ENCODE data around the gene CFAP157.

The CFAP157 gene

DNA sequence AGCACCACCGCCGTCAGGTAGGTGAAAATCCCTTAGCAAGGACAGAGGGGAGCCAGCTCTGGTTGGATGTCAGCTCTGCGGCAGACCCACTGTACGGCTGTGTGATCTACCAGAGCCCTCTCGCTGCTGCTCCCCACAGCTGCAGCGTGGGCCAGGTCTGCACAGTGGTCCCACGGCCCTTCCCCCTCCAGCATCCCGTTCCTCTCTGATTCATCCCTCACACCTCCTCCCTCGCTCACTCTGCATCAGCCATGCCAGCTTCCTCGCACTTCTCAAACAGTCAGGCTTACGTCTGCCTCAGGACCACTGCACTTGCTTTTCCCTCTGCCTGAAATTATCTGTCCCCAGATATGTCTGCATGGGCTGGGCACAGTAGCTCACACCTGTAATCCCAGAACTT is 26.6 kb upstream of the CFAP157 start:
- Histone ChIP-seq H3K4me3 (ENCODE audit: low read length) (no peak overlapping the region), H3K27ac (ENCODE audit: low read depth, low read length) (no peak overlapping the region), H3K9ac (ENCODE audit: low read depth, low read length) (no peak overlapping the region), H3K27me3 (ENCODE audit: insufficient read depth, low read length) (no peaks in the 10 kb centered on the region), H3K36me3 (ENCODE audit: insufficient read depth, low read length) (peaks cover 64% of the 10 kb centered on the region), H3K9me3 (ENCODE audit: insufficient read depth, low read depth, low read length) (no peaks in the 10 kb centered on the region), H3K4me1 (ENCODE audit: insufficient read depth, low read length) (no peaks in the 10 kb centered on the region)
- 89% methylated on average over 11 of the region's 11 CpGs for WGBS

DNA sequence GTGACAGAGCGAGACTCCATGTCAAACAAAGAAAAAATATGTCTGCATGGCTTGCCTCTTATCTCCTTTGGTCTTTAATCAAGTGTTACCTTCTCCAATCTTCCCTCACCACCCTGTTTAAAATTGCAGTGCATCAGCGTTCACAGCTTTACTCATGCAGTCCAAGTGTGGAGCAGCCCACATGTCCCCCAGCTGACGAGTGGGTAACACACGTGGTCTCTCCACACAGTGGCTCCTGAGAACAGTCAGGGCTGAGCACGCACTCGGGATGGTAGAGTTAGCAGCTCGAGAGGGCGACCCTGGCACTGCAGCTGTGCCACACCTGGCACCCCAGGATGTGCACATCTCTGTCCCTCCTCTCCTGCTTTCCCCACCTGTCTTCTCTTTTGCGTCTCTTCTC is 25.9 kb upstream of the CFAP157 start:
- no peak overlapping the region for H3K9ac ChIP-seq (ENCODE audit: low read depth, low read length)
- no peaks in the 10 kb centered on the region for H3K27me3 ChIP-seq (ENCODE audit: insufficient read depth, low read length)
- H3K36me3 ChIP-seq (ENCODE audit: insufficient read depth, low read length): peaks cover 59% of the 10 kb centered on the region
- H3K9me3 ChIP-seq (ENCODE audit: insufficient read depth, low read depth, low read length): no peaks in the 10 kb centered on the region
- 93% methylated on average over 9 of the region's 9 CpGs for WGBS
- H3K27ac ChIP-seq (ENCODE audit: low read depth, low read length): no peak overlapping the region
- no peak overlapping the region for H3K4me3 ChIP-seq (ENCODE audit: low read length)
- H3K4me1 ChIP-seq (ENCODE audit: insufficient read depth, low read length): no peaks in the 10 kb centered on the region

DNA sequence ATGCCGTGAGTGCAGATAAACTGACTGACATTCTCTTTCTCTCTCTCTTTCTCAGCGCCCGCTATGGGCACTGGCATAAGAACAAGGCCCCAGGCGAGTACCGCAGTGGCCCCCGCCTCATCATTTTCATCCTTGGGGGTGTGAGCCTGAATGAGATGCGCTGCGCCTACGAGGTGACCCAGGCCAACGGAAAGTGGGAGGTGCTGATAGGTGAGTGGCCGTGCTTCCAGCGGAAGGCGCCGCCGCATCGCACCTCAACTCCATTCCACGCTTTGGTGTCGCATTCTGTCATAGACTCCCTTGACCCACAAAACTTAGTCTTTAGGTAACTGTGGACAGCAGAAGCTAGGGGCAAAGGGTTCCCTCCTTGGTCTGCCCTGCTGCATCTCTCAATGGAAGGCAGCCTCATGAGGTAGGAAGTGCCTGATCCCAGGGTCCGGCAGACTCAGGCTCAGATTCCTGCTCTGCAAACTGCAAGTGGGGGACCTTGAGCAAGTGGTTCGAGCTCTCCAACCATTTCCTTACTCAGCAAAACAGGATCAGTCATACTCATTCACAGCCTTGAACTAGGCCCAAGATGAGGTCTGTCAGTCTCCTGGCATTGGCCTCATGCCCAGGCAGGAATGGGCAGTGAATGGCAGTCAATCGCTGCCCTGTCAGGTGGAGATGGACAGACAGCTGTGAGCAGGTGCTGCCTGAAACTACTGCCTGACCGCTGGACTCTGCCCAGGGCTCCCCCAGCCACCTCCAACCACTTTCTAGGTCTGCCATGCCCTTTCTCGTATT is 24.2 kb upstream of the CFAP157 start:
- Histone ChIP-seq H3K36me3 (ENCODE audit: insufficient read depth, low read length) (peaks cover 50% of the 10 kb centered on the region), H3K27me3 (ENCODE audit: insufficient read depth, low read length) (no peaks in the 10 kb centered on the region), H3K9ac (ENCODE audit: low read depth, low read length) (no peak overlapping the region; the same call in 1 of the 2 replicates), H3K4me3 (ENCODE audit: low read length) (no peak overlapping the region), H3K9me3 (ENCODE audit: insufficient read depth, low read depth, low read length) (no peaks in the 10 kb centered on the region), H3K27ac (ENCODE audit: low read depth, low read length) (no peak overlapping the region), H3K4me1 (ENCODE audit: insufficient read depth, low read length) (no peaks in the 10 kb centered on the region)
- WGBS: 95% methylated on average over 23 of the region's 23 CpGs

DNA sequence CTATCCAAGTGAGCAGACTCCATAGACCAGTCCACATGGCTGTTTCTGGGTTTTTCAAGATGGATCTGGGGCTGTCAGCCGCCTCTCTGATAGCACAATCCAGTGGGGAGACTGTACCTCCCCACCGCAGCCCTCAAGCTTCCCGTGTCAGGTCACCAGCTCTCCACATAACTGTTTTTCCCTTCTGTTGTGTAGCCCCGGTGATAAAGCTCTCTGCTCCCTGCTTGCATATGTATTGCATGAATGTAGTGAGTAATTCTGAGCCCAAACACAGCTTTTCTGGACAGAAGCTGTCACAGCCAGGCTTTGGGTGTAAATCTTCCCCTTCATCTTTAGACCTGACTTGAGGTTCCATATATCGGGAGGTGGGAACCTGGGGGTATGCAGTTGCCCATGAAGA is 23.1 kb upstream of the CFAP157 start:
- Histone ChIP-seq H3K4me1 (ENCODE audit: insufficient read depth, low read length) (no peaks in the 10 kb centered on the region), H3K9ac (ENCODE audit: low read depth, low read length) (no peak overlapping the region), H3K4me3 (ENCODE audit: low read length) (no peak overlapping the region), H3K27ac (ENCODE audit: low read depth, low read length) (no peak overlapping the region), H3K36me3 (ENCODE audit: insufficient read depth, low read length) (peaks cover 46% of the 10 kb centered on the region), H3K27me3 (ENCODE audit: insufficient read depth, low read length) (no peaks in the 10 kb centered on the region), H3K9me3 (ENCODE audit: insufficient read depth, low read depth, low read length) (no peaks in the 10 kb centered on the region)
- WGBS: 92% methylated on average over 5 of the region's 5 CpGs

DNA sequence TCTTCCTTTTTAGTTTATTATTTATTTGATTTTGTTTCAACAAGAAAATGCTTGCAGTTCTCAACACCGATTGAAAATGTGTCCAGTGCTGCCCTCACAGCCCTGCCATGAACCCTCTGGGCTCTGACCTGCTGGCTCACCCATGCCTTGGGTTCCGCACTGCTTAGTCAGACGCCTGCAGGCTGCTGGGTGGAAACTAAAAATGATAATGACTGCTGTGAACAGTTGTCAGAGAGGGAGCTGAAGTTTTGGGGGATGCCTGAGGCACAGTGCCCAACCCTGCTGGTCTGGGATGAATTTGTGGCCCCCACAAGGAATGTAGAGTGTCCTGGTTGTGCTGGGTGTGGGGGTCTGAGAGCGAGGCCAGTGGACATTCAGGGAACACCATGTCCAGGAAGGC is 22.2 kb upstream of the CFAP157 start:
- 85% methylated on average over 4 of the region's 4 CpGs for whole genome bisulfite sequencing
- H3K27me3 ChIP-seq (ENCODE audit: insufficient read depth, low read length): no peaks in the 10 kb centered on the region
- no peaks in the 10 kb centered on the region for H3K4me1 ChIP-seq (ENCODE audit: insufficient read depth, low read length)
- H3K36me3 ChIP-seq (ENCODE audit: insufficient read depth, low read length): peaks cover 51% of the 10 kb centered on the region
- no peaks in the 10 kb centered on the region for H3K9me3 ChIP-seq (ENCODE audit: insufficient read depth, low read depth, low read length)
- no peak overlapping the region for H3K9ac ChIP-seq (ENCODE audit: low read depth, low read length)
- no peak overlapping the region for H3K27ac ChIP-seq (ENCODE audit: low read depth, low read length)
- no peak overlapping the region for H3K4me3 ChIP-seq (ENCODE audit: low read length)

DNA sequence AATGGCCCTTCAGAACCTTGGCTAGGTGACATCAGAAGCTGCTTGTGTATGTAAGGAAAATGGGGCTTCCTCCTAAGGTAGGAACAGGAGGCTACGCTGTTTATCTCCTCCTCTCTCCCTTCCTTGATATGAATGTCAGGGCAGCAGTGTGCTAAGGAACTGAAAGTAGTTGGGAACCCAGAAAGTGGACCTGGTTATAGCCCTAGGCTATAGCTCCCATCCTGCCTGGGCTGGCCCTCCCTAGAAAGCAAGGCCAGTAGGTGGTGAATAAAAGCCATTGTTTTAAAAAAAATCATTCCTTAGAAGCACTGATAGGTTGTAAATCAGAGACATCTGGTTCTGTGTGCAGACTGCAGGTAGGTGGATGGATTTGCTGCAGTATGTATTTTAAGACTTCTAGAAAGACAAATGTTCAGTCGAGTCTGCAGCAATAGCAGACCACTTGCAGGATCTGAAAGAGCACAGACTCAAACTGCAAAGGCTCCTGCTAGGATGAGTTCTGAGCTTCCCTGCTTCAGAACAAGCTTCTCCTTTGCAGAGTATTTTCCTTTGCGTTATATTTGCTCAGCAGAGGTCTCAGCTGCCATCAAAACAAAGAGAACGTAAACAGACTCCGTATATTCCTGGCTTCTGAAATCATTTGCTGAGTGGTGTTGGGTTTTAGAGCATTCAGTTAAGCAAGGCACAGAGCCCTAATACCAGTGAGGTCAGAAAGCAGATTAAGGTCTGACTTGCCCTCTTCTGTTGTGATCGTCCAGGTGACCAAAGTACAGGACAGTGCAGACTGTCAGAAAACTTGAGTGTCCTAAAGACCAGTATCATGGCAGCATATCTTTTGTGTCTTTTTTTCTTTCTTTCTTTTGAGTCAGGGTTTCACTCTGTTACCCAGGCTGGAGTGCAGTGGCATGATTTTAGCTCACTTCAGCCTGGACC is 20.1 kb upstream of the CFAP157 start:
- Histone ChIP-seq H3K4me3 (ENCODE audit: low read length) (no peak overlapping the region), H3K27me3 (ENCODE audit: insufficient read depth, low read length) (no peaks in the 10 kb centered on the region), H3K4me1 (ENCODE audit: insufficient read depth, low read length) (no peaks in the 10 kb centered on the region), H3K27ac (ENCODE audit: low read depth, low read length) (no peak overlapping the region), H3K36me3 (ENCODE audit: insufficient read depth, low read length) (peaks cover 39% of the 10 kb centered on the region), H3K9me3 (ENCODE audit: insufficient read depth, low read depth, low read length) (no peaks in the 10 kb centered on the region), H3K9ac (ENCODE audit: low read depth, low read length) (no peak overlapping the region)
- WGBS: 93% methylated on average over 6 of the region's 6 CpGs

DNA sequence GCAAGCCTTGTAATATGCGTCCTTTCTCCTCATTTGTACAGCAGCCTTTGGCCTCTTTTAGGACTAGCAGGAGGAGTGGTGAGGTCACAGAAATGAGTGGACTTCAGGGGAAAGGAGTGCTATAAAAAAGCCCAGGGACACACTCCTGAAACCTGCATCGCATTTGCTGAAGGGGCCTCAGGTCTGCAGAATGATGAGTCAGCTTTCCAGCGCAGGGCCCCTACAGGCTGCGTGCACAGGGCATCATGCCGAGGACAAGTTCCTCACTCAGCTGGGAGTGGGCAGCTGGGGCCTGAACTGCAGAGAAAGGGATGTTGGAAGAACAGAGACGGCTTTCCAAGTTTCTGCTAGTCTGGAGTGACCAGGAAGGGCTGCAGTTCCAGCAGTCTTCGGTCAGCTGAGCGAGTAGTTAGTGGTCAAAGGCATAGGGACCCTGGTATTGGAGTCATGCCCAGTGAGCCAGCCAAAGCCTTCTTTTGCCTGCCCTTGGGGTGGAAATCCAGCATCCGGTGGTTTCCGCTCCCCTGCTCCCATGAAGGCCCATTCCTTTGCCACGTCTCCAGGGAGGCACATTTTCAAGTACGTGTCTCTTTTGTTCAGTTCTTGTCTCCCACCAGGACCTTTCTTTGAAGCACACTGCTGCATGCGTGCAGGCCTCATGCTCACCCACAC is 17.3 kb upstream of the CFAP157 start:
- Histone ChIP-seq H3K4me1 (ENCODE audit: insufficient read depth, low read length) (no peaks in the 10 kb centered on the region), H3K27me3 (ENCODE audit: insufficient read depth, low read length) (no peaks in the 10 kb centered on the region), H3K36me3 (ENCODE audit: insufficient read depth, low read length) (peaks cover 17% of the 10 kb centered on the region), H3K9me3 (ENCODE audit: insufficient read depth, low read depth, low read length) (no peaks in the 10 kb centered on the region), H3K9ac (ENCODE audit: low read depth, low read length) (no peak overlapping the region), H3K4me3 (ENCODE audit: low read length) (no peak overlapping the region), H3K27ac (ENCODE audit: low read depth, low read length) (no peak overlapping the region)
- 92% methylated on average over 13 of the region's 13 CpGs for WGBS

DNA sequence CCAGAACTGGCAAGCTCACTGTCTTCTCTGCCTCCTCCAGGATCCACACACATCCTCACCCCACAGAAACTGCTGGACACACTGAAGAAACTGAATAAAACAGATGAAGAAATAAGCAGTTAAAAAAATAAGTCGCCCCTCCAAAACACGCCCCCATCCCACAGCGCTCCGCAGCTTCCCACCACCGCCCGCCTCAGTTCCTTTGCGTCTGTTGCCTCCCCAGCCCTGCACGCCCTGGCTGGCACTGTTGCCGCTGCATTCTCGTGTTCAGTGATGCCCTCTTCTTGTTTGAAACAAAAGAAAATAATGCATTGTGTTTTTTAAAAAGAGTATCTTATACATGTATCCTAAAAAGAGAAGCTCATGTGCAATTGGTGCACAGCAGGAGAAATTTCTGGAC is 16.1 kb upstream of the CFAP157 start:
- Histone ChIP-seq H3K36me3 (ENCODE audit: insufficient read depth, low read length) (peaks cover 17% of the 10 kb centered on the region), H3K9ac (ENCODE audit: low read depth, low read length) (no peak overlapping the region), H3K4me1 (ENCODE audit: insufficient read depth, low read length) (no peaks in the 10 kb centered on the region), H3K27ac (ENCODE audit: low read depth, low read length) (no peak overlapping the region), H3K9me3 (ENCODE audit: insufficient read depth, low read depth, low read length) (no peaks in the 10 kb centered on the region), H3K27me3 (ENCODE audit: insufficient read depth, low read length) (no peaks in the 10 kb centered on the region), H3K4me3 (ENCODE audit: low read length) (no peak overlapping the region)
- 94% methylated on average over 10 of the region's 10 CpGs for WGBS

DNA sequence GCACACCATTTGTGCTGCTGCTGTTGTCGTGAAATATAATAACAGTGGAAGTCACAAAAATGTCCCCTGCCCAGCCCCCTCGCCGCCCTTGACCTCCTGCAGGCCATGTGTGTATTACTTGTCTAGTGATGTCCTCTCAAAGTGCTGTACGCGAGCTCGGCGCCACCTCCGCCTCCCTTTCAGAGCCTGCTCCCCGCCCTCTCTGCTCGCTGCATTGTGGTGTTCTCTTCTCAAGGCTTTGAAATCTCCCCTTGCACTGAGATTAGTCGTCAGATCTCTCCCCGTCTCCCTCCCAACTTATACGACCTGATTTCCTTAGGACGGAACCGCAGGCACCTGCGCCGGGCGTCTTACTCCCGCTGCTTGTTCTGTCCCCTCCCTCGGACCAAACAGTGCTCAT is 14.7 kb upstream of the CFAP157 start:
- Histone ChIP-seq H3K9ac (ENCODE audit: low read depth, low read length) (no peak overlapping the region), H3K4me1 (ENCODE audit: insufficient read depth, low read length) (no peaks in the 10 kb centered on the region), H3K27ac (ENCODE audit: low read depth, low read length) (no peak overlapping the region), H3K27me3 (ENCODE audit: insufficient read depth, low read length) (no peaks in the 10 kb centered on the region), H3K9me3 (ENCODE audit: insufficient read depth, low read depth, low read length) (no peaks in the 10 kb centered on the region), H3K4me3 (ENCODE audit: low read length) (no peak overlapping the region), H3K36me3 (ENCODE audit: insufficient read depth, low read length) (peaks cover 17% of the 10 kb centered on the region)
- WGBS: 93% methylated on average over 20 of the region's 20 CpGs

DNA sequence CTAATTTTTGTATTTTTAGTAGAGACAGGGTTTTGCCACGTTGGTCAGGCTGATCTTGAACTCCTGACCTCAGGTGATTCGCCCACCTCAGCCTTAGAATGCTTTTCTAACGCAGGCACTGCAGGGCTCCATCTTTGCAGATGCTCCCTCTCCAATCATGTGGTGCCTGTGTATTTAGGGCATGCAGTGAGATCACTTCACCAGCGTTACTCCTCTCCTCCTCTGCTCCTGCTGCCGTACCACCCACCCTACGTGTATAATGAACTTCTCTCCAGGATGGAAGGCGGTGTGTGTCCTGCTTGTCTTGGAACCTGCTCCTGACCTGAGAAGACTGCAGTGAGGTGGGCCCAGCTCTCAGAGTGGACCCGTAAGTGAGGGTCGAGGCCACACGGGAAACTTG is 13.6 kb upstream of the CFAP157 start:
- H3K27ac ChIP-seq (ENCODE audit: low read depth, low read length): no peak overlapping the region
- H3K4me1 ChIP-seq (ENCODE audit: insufficient read depth, low read length): no peaks in the 10 kb centered on the region
- no peak overlapping the region for H3K4me3 ChIP-seq (ENCODE audit: low read length)
- peaks cover 14% of the 10 kb centered on the region for H3K36me3 ChIP-seq (ENCODE audit: insufficient read depth, low read length)
- H3K9me3 ChIP-seq (ENCODE audit: insufficient read depth, low read depth, low read length): no peaks in the 10 kb centered on the region
- 93% methylated on average over 10 of the region's 10 CpGs for WGBS
- no peak overlapping the region for H3K9ac ChIP-seq (ENCODE audit: low read depth, low read length)
- no peaks in the 10 kb centered on the region for H3K27me3 ChIP-seq (ENCODE audit: insufficient read depth, low read length)

DNA sequence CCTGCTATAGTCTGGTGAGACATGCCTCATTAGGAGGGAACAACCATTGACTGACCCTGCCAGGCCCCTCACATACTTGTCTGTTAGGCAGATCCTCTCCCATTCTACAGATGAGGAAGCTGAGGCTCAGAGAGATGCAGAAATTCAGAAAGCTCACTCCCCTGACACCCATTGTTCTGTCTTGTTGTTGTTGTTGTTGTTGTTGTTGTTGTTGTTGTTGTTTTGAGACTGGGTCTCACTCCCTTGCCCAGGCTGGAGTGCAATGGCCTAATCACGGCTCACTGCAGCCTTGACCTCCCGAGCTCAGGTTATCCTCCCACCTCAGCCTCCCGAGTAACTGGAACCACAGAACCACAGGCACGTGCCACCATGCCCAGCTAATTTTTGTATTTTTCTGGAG is 13.1 kb upstream of the CFAP157 start:
- H3K36me3 ChIP-seq (ENCODE audit: insufficient read depth, low read length): peaks cover 13% of the 10 kb centered on the region
- no peaks in the 10 kb centered on the region for H3K4me1 ChIP-seq (ENCODE audit: insufficient read depth, low read length)
- H3K27ac ChIP-seq (ENCODE audit: low read depth, low read length): no peak overlapping the region
- no peak overlapping the region for H3K9ac ChIP-seq (ENCODE audit: low read depth, low read length)
- H3K27me3 ChIP-seq (ENCODE audit: insufficient read depth, low read length): no peaks in the 10 kb centered on the region
- H3K4me3 ChIP-seq (ENCODE audit: low read length): no peak overlapping the region
- WGBS: 95% methylated on average over 4 of the region's 4 CpGs
- no peaks in the 10 kb centered on the region for H3K9me3 ChIP-seq (ENCODE audit: insufficient read depth, low read depth, low read length)

Data from HUES64 (cell line).